Measurements from ENCODE around the gene SLF2. TPM values are rescaled to one million over a fixed set of nuclear protein-coding genes. Genes with fewer than 3 reads are reported as not detected.

SLF2 gene
- total and polyA plus RNA-seq, 8 donors, result 9.5 to 16.8 (median 11.8) TPM

- Histone ChIP-seq H3K4me1 (no peaks in the 10 kb centered on the region), H3K36me3 (no peaks in the 10 kb centered on the region), H3K27ac (no peak overlapping the region), H3K9me3 (no peaks in the 10 kb centered on the region), H3K4me3 (no peak overlapping the region), H3K27me3 (peaks cover 0 to 1% (median 0%) of the 10 kb centered on the region in 4 donors)
- no peak for FAIRE-seq
- DNase-seq, result no peak
- WGBS, 2 donors, result 6 to 42% methylated on average over 1 of the region's 1 CpG
- TF ChIP-seq CTCF (IDR thresholded peaks at IDR 0.05), result no peak
- no peak for ATAC-seq
- intact Hi-C loops (cut with DNase I), result no loop called here
Measured at GRCh38 chr10:100897976-100898375, 14.8 kb upstream of the SLF2 start.

- H3K36me3 ChIP-seq, result no peaks in the 10 kb centered on the region
- no peak for ATAC-seq
- H3K27ac ChIP-seq, result no peak overlapping the region
- no peak for FAIRE-seq
- H3K27me3 ChIP-seq, result no peaks in the 10 kb centered on the region
- intact Hi-C loops (cut with DNase I), result no loop called here
- no peaks in the 10 kb centered on the region for H3K4me1 ChIP-seq
- H3K4me3 ChIP-seq, result no peak overlapping the region
- no peak for DNase-seq
- no peaks in the 10 kb centered on the region for H3K9me3 ChIP-seq
- 70 to 85% methylated on average over 4 of the region's 4 CpGs for WGBS, 2 donors
- TF ChIP-seq CTCF (IDR thresholded peaks at IDR 0.05), result no peak
Measured at GRCh38 chr10:100899171-100899570, 13.6 kb upstream of the SLF2 start.

- Histone ChIP-seq H3K36me3 (no peaks in the 10 kb centered on the region), H3K9me3 (no peaks in the 10 kb centered on the region), H3K4me3 (no peak overlapping the region), H3K27me3 (no peaks in the 10 kb centered on the region), H3K27ac (no peak overlapping the region), H3K4me1 (no peaks in the 10 kb centered on the region)
- 73 to 76% methylated on average over 6 of the region's 6 CpGs for WGBS, 2 donors
- FAIRE-seq, result no peak
- no peak for DNase-seq
- ATAC-seq, result no peak
- no peak for TF ChIP-seq CTCF (IDR thresholded peaks at IDR 0.05)
- intact Hi-C loops (cut with DNase I), result no loop called here
Measured at GRCh38 chr10:100901051-100901450, 11.7 kb upstream of the SLF2 start.

GRCh38 chr10:100902622-100903021 is 10.1 kb upstream of the SLF2 start:
- intact Hi-C loops (cut with DNase I), result no loop called here
- Histone ChIP-seq H3K4me1 (no peaks in the 10 kb centered on the region), H3K27ac (no peak overlapping the region), H3K36me3 (no peaks in the 10 kb centered on the region), H3K9me3 (no peaks in the 10 kb centered on the region), H3K27me3 (no peaks in the 10 kb centered on the region), H3K4me3 (no peak overlapping the region)
- WGBS, 2 donors, result 86 to 87% methylated on average over 7 of the region's 7 CpGs
- ATAC-seq (no peak), DNase-seq (no peak), FAIRE-seq (no peak)
- TF ChIP-seq CTCF (IDR thresholded peaks at IDR 0.05), result no peak

- FAIRE-seq (no peak), ATAC-seq (no peak), DNase-seq (no peak)
- no peak for TF ChIP-seq CTCF (IDR thresholded peaks at IDR 0.05)
- Histone ChIP-seq H3K36me3 (no peaks in the 10 kb centered on the region), H3K9me3 (no peaks in the 10 kb centered on the region), H3K27ac (no peak overlapping the region), H3K4me3 (no peak overlapping the region), H3K27me3 (no peaks in the 10 kb centered on the region), H3K4me1 (no peaks in the 10 kb centered on the region)
- intact Hi-C loops (cut with DNase I), result no loop called here
- 60 to 63% methylated on average over 2 of the region's 2 CpGs for WGBS, 2 donors
Measured at GRCh38 chr10:100904917-100905316, 7.8 kb upstream of the SLF2 start.

Measured in pancreas (tissue), 10 donors.